Loucy (cell line): ENCODE data around the gene TELO2.

ENCODE experiments used
- H2AFZ ChIP-seq: fragments of 200-600 bp; sonication (generic); 2 replicates; pipeline ENCODE4 v1.6.0; 2016; ENCODE audit warnings: antibody characterized with exemption, mild to moderate bottlenecking, low read length, moderate library complexity
- H3F3A ChIP-seq: fragments of 200-600 bp; 2 replicates; pipeline ENCODE4 v1.6.0; 2016; ENCODE audit warnings: antibody characterized with exemption, low read depth, mild to moderate bottlenecking
- H3K27me3 ChIP-seq: fragments of 200-600 bp; sonication (generic); 2 replicates; pipeline ENCODE4 v1.6.1; 2014; ENCODE audit warnings: low read length, mild to moderate bottlenecking; ENCODE audit not compliant: insufficient read depth, poor library complexity, severe bottlenecking
- H3K36me3 ChIP-seq: fragments of 200-600 bp; sonication (generic); 2 replicates; pipeline ENCODE4 v1.6.1; 2016; ENCODE audit warnings: low read length; ENCODE audit not compliant: insufficient read depth
- H3K4me1 ChIP-seq: fragments of 200-600 bp; sonication (generic); 2 replicates; pipeline ENCODE4 v1.5.1; 2014; ENCODE audit warnings: low read length, mild to moderate bottlenecking; ENCODE audit not compliant: insufficient read depth, poor library complexity, severe bottlenecking
- H3K4me2 ChIP-seq: fragments of 200-600 bp; sonication (generic); 2 replicates; pipeline ENCODE4 v1.6.0; 2014; ENCODE audit warnings: antibody characterized with exemption, low read length, low read depth, mild to moderate bottlenecking; ENCODE audit not compliant: poor library complexity, severe bottlenecking
- H3K4me3 ChIP-seq: fragments of 200-600 bp; sonication (generic); 2 replicates; pipeline ENCODE4 v1.5.1; 2014; ENCODE audit warnings: low read length, mild to moderate bottlenecking, mixed read lengths; ENCODE audit not compliant: poor library complexity, severe bottlenecking
- H3K79me2 ChIP-seq: fragments of 200-600 bp; sonication (generic); 2 replicates; pipeline ENCODE4 v1.6.1; 2014; ENCODE audit warnings: low read length; ENCODE audit not compliant: insufficient read depth
- H3K9ac ChIP-seq: fragments of 200-600 bp; sonication (generic); 2 replicates; pipeline ENCODE4 v1.6.0; 2014; ENCODE audit warnings: mild to moderate bottlenecking, low read depth, low read length, moderate library complexity; ENCODE audit not compliant: poor library complexity, severe bottlenecking
- H3K9me2 ChIP-seq: fragments of 200-600 bp; sonication (generic); replicated peaks from 2 replicates; pipeline ENCODE4 v1.6.1; 2016; ENCODE audit warnings: low read depth, low read length, mixed read lengths
- H3K9me3 ChIP-seq: fragments of 200-600 bp; sonication (generic); 2 replicates; pipeline ENCODE4 v1.6.1; 2014; ENCODE audit warnings: mild to moderate bottlenecking, antibody characterized with exemption, low read length, low read depth; ENCODE audit not compliant: insufficient read depth
- H4K20me1 ChIP-seq: fragments of 200-600 bp; sonication (generic); 2 replicates; pipeline ENCODE4 v1.6.0; 2014; ENCODE audit warnings: antibody characterized with exemption, low read length, mild to moderate bottlenecking; ENCODE audit not compliant: insufficient read depth, poor library complexity, severe bottlenecking
- EZH2phosphoT487 ChIP-seq: fragments of 200-600 bp; IDR thresholded peaks from 2 replicates; pipeline ENCODE4 v1.6.1; 2018; ENCODE audit warnings: antibody characterized with exemption, mild to moderate bottlenecking, moderate library complexity, borderline replicate concordance
- TF ChIP-seq, protein P1 (sequence below): fragments of 200-600 bp; sonication (generic); conservative IDR thresholded peaks from 2 replicates; pipeline ENCODE4 v1.5.1; 2014; ENCODE audit warnings: mild to moderate bottlenecking, antibody characterized with exemption, low read length

Gene TELO2

GRCh38 chr16:1520461-1520860 is 27.3 kb downstream of the TELO2 start:
- Histone ChIP-seq H2AFZ (no peak overlapping the region), H3K27me3 (no peaks in the 10 kb centered on the region), H3K36me3 (no peaks in the 10 kb centered on the region), H3F3A (no peaks in the 10 kb centered on the region), H3K9me3 (no peaks in the 10 kb centered on the region), H3K79me2 (no peaks in the 10 kb centered on the region), H3K4me1 (no peaks in the 10 kb centered on the region), H3K4me2 (no peak overlapping the region), H3K9ac (no peak overlapping the region), H3K4me3 (no peak overlapping the region), H3K9me2 (no peaks in the 10 kb centered on the region), H4K20me1 (no peaks in the 10 kb centered on the region)
- TF ChIP-seq, protein P1, sequence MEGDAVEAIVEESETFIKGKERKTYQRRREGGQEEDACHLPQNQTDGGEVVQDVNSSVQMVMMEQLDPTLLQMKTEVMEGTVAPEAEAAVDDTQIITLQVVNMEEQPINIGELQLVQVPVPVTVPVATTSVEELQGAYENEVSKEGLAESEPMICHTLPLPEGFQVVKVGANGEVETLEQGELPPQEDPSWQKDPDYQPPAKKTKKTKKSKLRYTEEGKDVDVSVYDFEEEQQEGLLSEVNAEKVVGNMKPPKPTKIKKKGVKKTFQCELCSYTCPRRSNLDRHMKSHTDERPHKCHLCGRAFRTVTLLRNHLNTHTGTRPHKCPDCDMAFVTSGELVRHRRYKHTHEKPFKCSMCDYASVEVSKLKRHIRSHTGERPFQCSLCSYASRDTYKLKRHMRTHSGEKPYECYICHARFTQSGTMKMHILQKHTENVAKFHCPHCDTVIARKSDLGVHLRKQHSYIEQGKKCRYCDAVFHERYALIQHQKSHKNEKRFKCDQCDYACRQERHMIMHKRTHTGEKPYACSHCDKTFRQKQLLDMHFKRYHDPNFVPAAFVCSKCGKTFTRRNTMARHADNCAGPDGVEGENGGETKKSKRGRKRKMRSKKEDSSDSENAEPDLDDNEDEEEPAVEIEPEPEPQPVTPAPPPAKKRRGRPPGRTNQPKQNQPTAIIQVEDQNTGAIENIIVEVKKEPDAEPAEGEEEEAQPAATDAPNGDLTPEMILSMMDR: no peak
- no peak for TF ChIP-seq EZH2phosphoT487

- Histone ChIP-seq H3F3A (no peaks in the 10 kb centered on the region), H3K4me3 (no peak overlapping the region), H3K4me2 (no peak overlapping the region), H4K20me1 (no peaks in the 10 kb centered on the region), H3K79me2 (no peaks in the 10 kb centered on the region), H3K9ac (no peak overlapping the region), H3K27me3 (no peaks in the 10 kb centered on the region), H2AFZ (no peak overlapping the region), H3K9me2 (no peaks in the 10 kb centered on the region), H3K9me3 (no peaks in the 10 kb centered on the region), H3K36me3 (no peaks in the 10 kb centered on the region), H3K4me1 (peaks cover 9% of the 10 kb centered on the region)
- TF ChIP-seq, protein P1: no peak
Observed at GRCh38 chr16:1523581-1524245, 30.6 kb downstream of the TELO2 start.

GRCh38 chr16:1524366-1524765 is 31.2 kb downstream of the TELO2 start:
- Histone ChIP-seq H3K36me3 (no peaks in the 10 kb centered on the region), H4K20me1 (no peaks in the 10 kb centered on the region), H3F3A (no peaks in the 10 kb centered on the region), H3K27me3 (no peaks in the 10 kb centered on the region), H3K4me2 (no peak overlapping the region), H3K79me2 (no peaks in the 10 kb centered on the region), H3K4me3 (no peak overlapping the region), H3K9me2 (no peaks in the 10 kb centered on the region), H3K9me3 (no peaks in the 10 kb centered on the region), H2AFZ (no peak overlapping the region), H3K4me1 (peaks cover 9% of the 10 kb centered on the region), H3K9ac (no peak overlapping the region)
- TF ChIP-seq EZH2phosphoT487: no peak
- TF ChIP-seq, protein P1: no peak
